GM12872 (cell line): ENCODE measurements around the gene RNF41.

Experiments used
- TF ChIP-seq, protein P1 (sequence below): IDR thresholded peaks from 3 replicates; pipeline ENCODE4 v1.5.1; 2011; ENCODE audit warnings: low read depth, mild to moderate bottlenecking, low read length, moderate library complexity; ENCODE audit not compliant: insufficient read depth

The RNF41 gene

DNA sequence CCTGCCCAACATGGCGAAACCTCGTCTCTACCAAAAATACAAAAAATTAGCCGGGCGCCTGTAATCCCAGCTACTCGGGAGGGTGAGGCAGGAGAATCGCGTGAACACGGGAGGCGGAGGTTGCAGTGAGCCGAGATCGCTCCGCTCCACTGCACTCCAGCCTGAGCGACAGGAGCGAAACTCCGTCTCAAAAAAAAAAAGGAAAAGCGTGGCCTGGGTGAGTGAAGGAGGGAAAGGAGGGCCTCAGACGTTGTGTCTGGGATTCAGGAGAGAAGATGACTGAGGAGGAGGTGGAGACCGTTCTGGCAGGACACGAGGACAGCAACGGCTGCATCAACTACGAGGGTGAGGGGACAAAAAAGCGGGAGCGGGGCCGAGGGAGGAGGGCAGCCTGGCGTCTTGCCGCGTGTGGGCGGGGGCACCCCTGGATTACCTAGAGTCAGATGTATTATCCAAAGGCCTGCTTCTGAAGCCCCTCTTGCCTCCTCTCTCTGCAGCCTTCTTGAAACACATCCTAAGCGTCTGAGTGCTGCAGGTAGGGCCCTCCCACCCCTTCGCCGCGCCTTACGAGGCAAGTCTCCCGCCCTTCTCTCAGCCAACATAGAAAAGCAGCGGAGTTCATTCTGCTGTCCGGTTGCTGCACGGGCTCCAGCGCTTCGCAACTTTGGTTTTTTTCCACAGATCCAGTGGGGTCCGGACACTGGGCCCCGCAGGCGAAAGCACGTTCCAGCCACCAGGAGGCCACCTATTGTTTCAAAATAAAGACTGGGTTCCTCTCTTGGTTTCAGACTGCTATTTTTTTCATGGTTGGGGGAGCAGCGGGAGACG is 64.3 kb downstream of the RNF41 start:
- TF ChIP-seq, protein P1, sequence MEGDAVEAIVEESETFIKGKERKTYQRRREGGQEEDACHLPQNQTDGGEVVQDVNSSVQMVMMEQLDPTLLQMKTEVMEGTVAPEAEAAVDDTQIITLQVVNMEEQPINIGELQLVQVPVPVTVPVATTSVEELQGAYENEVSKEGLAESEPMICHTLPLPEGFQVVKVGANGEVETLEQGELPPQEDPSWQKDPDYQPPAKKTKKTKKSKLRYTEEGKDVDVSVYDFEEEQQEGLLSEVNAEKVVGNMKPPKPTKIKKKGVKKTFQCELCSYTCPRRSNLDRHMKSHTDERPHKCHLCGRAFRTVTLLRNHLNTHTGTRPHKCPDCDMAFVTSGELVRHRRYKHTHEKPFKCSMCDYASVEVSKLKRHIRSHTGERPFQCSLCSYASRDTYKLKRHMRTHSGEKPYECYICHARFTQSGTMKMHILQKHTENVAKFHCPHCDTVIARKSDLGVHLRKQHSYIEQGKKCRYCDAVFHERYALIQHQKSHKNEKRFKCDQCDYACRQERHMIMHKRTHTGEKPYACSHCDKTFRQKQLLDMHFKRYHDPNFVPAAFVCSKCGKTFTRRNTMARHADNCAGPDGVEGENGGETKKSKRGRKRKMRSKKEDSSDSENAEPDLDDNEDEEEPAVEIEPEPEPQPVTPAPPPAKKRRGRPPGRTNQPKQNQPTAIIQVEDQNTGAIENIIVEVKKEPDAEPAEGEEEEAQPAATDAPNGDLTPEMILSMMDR = peak; percentile 60

DNA sequence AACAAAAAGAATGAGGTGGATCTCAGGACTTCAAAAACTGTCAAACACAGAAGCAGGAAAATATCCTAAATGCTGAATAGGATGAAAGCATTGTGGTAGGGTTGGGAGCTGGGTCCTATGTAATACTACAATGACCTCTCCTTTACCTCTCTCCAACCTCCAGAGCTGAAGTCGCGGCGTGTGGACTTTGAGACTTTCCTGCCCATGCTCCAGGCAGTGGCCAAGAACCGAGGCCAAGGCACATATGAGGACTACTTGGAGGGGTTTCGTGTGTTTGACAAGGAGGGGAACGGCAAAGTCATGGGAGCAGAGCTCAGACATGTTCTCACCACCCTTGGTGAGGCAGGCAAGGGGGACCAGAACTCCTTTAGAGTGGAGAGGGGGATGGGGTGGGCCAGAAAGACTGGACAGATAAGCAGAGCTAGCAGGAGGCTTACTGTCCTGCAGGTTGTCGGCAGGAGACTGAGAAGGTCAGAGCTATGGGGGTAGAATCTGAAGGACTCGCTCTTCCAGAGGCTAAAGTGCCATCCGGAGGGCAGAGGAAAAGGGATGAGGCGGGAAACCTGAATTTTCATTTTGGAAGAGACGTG is 66.4 kb downstream of the RNF41 start:
- TF ChIP-seq, protein P1 = no peak

DNA sequence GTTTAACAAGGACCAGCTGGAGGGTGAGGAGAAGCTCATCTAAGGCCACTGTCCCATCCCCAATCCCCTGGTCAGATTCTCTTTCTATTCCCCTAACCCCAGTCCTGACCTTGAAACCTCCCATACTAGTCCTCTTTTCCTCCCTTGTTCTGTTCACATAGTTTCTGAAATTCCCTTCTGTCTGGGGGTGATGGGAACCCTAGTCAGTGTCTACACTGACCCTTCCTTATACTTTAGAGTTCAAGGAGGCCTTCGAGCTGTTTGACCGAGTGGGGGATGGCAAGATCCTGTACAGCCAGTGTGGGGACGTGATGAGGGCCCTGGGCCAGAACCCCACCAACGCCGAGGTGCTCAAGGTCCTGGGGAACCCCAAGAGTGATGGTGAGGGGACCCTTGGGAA is 66.9 kb downstream of the RNF41 start:
- TF ChIP-seq, protein P1 = no peak

DNA sequence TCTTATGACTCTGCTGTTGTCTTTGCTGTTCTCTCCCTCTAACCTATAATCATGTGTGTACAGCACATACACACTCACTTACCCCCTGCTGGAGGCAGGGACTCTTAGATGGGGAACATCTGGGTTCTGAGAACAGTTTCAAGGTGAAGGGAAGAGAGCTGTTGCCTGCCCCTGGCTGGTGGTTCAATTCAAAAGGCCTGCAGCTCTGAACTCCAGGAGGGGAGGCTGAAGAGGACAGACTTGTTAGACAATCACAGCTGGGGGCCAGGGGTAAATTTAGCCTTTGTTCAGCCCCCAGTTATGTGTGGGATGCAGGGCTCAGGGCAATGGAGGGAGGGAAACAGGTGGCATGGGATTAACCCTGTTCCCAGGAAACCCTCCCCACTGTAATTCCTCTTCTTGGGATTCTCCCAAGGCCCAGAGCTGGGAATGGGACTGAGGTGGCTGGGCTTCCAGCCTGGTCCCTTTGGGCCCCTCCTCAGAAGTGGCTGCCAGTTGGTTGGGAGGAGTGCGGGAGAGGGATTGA is 67.4 kb downstream of the RNF41 start:
- TF ChIP-seq, protein P1 = no peak

DNA sequence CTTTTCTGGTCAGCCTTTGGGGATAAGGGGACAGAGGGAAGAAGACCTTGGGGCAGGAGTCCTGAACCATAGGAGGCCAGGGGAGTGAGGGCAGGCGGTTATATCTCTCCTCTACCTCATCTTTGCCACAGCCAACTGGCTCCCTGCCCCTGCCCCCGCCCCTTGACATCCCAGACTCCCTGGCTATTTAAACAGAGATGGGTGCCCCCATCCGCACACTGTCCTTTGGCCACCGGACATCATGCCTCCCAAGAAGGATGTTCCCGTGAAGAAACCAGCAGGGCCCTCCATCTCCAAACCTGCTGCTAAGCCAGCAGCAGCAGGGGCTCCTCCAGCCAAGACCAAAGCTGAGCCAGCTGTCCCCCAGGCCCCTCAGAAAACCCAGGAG is 68.0 kb downstream of the RNF41 start:
- TF ChIP-seq, protein P1 = no peak

DNA sequence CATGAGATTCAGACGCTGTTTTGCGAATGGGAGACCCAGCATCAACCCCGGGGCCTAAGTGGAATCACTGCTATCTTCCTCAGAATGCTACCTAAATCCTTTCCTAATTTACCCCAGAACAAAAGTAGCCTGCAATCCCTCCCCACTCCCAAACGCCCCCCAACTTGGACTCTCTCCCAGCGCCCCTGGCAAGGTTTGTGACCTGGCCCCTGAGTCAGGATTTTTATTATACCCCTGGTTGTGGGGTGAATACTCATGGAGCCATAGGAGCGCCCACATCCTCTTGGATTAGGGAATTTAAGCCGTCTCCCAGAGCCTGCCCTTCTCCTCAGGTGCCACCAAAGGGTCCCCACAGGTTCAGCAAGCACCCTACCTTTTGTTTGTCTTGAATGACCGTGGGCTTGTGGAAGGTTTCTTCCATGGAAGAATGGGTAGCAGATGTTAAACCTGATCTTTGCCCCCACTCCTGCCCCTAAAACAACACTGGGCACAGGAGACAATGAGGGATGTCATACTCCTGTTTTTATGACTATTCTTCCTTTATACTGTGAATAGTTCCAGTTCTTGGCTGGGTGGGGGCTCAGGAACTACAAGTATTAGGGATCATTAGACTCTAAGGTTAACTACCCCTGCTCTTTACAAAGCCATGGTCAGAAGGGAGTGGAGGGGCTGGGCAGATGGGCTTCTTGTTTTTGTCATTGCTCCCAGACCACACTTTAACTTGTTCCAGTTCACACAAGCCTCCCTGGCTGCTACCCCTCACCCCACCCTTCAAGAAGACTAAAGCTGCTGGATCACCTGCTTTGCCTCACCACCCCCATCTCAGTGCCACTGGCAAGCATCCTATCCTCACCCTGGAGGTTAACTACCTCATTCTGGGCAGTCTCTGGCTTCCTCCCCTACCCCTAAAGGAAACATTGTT is 68.7 kb downstream of the RNF41 start:
- TF ChIP-seq, protein P1 = no peak
